Measurements from ENCODE around the gene ATXN1.
A peak's percentile ranks its signal among the peaks of the same experiment; 100 is the strongest.

The ATXN1 gene

DNA sequence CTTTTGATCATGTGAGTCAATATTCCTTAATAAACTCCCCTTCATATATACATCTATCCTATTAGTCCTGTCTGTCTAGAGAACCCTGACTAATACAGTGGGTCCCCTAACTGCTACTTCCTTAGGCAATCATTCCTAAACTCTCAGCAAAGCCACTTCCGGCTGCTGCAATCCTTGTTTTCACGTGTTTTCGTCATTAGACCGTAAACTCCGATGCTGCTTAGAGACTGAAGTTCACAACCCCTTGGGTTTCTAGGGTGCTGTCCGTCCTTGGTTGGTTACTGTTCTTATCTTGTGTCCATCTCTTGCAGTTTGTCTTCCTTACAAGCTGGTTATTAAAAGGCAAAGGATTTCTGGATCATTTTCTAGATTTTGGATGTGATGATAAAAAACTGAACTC is 416.5 kb downstream of the ATXN1 start:
- DNase-seq (ENCODE audit: low read depth) = no peak
- no peak overlapping the region for H3K4me3 ChIP-seq (ENCODE audit: control insufficient read depth, low read depth, low read length)
- TF ChIP-seq, protein P1, sequence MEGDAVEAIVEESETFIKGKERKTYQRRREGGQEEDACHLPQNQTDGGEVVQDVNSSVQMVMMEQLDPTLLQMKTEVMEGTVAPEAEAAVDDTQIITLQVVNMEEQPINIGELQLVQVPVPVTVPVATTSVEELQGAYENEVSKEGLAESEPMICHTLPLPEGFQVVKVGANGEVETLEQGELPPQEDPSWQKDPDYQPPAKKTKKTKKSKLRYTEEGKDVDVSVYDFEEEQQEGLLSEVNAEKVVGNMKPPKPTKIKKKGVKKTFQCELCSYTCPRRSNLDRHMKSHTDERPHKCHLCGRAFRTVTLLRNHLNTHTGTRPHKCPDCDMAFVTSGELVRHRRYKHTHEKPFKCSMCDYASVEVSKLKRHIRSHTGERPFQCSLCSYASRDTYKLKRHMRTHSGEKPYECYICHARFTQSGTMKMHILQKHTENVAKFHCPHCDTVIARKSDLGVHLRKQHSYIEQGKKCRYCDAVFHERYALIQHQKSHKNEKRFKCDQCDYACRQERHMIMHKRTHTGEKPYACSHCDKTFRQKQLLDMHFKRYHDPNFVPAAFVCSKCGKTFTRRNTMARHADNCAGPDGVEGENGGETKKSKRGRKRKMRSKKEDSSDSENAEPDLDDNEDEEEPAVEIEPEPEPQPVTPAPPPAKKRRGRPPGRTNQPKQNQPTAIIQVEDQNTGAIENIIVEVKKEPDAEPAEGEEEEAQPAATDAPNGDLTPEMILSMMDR (IDR thresholded peaks at IDR 0.05; ENCODE audit: control insufficient read depth, insufficient read depth, low read depth, low read length, missing control alignments) = no peak

- TF ChIP-seq, protein P1 (IDR thresholded peaks at IDR 0.05; ENCODE audit: control insufficient read depth, insufficient read depth, low read depth, low read length, missing control alignments) = no peak
- DNase-seq (ENCODE audit: low read depth) = no peak
Measured at GRCh38 chr6:16343593-16343992, 417.7 kb downstream of the ATXN1 start.

GRCh38 chr6:16339265-16339587 is 422.0 kb downstream of the ATXN1 start:
- DNase-seq (ENCODE audit: low read depth) = no peak
- TF ChIP-seq, protein P1 (IDR thresholded peaks at IDR 0.05; ENCODE audit: control insufficient read depth, insufficient read depth, low read depth, low read length, missing control alignments) = no peak
- no peak overlapping the region for H3K4me3 ChIP-seq (ENCODE audit: control insufficient read depth, low read depth, low read length)

More at GRCh38 chr6:16343593-16343992, 417.7 kb downstream of the ATXN1 start:
- no peak overlapping the region for H3K4me3 ChIP-seq (ENCODE audit: control insufficient read depth, low read depth, low read length)

DNA sequence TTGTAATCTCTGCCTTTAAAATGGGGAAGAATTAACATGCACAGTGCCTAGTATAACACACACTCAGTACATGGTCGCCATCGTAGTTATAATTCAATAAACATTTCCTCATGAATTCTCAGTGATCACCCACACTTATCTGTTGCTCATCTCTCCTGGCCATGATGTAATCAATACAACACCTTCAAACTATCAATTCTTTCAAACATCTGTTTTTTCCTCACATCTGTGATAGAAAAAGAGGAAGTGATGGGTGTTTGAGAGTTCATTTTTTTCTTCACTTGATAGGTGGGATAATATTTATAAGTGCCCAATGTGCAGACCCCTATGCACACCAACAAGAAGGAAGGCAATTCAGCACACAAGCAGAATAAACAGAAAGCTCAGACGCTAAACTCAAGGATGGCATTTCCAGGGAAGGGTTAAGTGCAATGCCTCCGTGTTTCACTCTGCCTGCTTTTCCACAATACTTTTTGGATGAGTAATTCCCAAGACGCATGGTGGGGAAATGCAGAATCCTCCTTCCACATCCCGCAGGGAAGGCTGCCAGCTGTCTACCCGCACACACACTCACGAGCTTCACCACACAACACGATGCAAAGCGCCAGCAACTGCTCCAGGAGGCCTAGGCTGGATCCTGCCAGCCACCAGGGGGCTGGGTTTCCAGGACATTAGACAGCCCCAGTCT is 422.5 kb downstream of the ATXN1 start:
- TF ChIP-seq, protein P1 (IDR thresholded peaks at IDR 0.05; ENCODE audit: control insufficient read depth, insufficient read depth, low read depth, low read length, missing control alignments) = peak; percentile 82
- peak; percentile 99 for DNase-seq (ENCODE audit: low read depth)
- H3K4me3 ChIP-seq (ENCODE audit: control insufficient read depth, low read depth, low read length) = no peak overlapping the region

GRCh38 chr6:16337295-16337975 is 423.8 kb downstream of the ATXN1 start:
- TF ChIP-seq, protein P1 (IDR thresholded peaks at IDR 0.05; ENCODE audit: control insufficient read depth, insufficient read depth, low read depth, low read length, missing control alignments) = no peak
- peak; percentile 83 for DNase-seq (ENCODE audit: low read depth)
- H3K4me3 ChIP-seq (ENCODE audit: control insufficient read depth, low read depth, low read length) = no peak overlapping the region

- no peak for DNase-seq (ENCODE audit: low read depth)
- TF ChIP-seq, protein P1 (IDR thresholded peaks at IDR 0.05; ENCODE audit: control insufficient read depth, insufficient read depth, low read depth, low read length, missing control alignments) = no peak
Measured at GRCh38 chr6:16336911-16337294, 424.4 kb downstream of the ATXN1 start.

More at GRCh38 chr6:16336911-16337294, 424.4 kb downstream of the ATXN1 start:
- H3K4me3 ChIP-seq (ENCODE audit: control insufficient read depth, low read depth, low read length) = no peak overlapping the region

Data from AG09309 (cell line).